WTC11 (cell line): ENCODE results near the gene LELP1.

Source experiments
- IRF1 ChIP-seq: sonication (generic); formaldehyde crosslinking; IDR thresholded peaks from 2 replicates; pipeline ENCODE4 v1.8.0; 2023; ENCODE audit warnings: missing genetic modification reagents
- NFE2L1 ChIP-seq: sonication (generic); formaldehyde crosslinking; IDR thresholded peaks from 2 replicates; pipeline ENCODE4 v1.8.1; 2023; ENCODE audit warnings: missing genetic modification reagents
- NR3C1 ChIP-seq: sonication (generic); formaldehyde crosslinking; conservative IDR thresholded peaks from 2 replicates; pipeline ENCODE4 v1.8.1; 2023; ENCODE audit warnings: low read depth, mild to moderate bottlenecking, missing genetic modification reagents
- SMAD3 ChIP-seq: sonication (generic); formaldehyde crosslinking; IDR thresholded peaks from 2 replicates; pipeline ENCODE4 v1.8.0; 2022; ENCODE audit warnings: missing genetic modification reagents, mild to moderate bottlenecking, borderline replicate concordance
- TF ChIP-seq, protein P1 (sequence below): sonication (generic); formaldehyde crosslinking; IDR thresholded peaks from 2 replicates; pipeline ENCODE4 v1.8.1; 2022; ENCODE audit warnings: mild to moderate bottlenecking, missing genetic modification reagents, moderate library complexity, borderline replicate concordance
- TF ChIP-seq, protein P2 (sequence below): sonication (generic); formaldehyde crosslinking; IDR thresholded peaks from 2 replicates; pipeline ENCODE4 v1.8.0; 2023; ENCODE audit warnings: mild to moderate bottlenecking, missing genetic modification reagents
- TF ChIP-seq, protein P3 (sequence below): fragments of 200-600 bp; IDR thresholded peaks from 2 replicates; pipeline ENCODE4 v1.8.0; 2022; ENCODE audit warnings: antibody characterized with exemption
- TF ChIP-seq, protein P4 (sequence below): sonication (generic); formaldehyde crosslinking; IDR thresholded peaks from 2 replicates; pipeline ENCODE4 v1.8.1; 2023; ENCODE audit warnings: mild to moderate bottlenecking, missing genetic modification reagents, borderline replicate concordance
- TF ChIP-seq, protein P5 (sequence below): sonication (generic); formaldehyde crosslinking; IDR thresholded peaks from 2 replicates; pipeline ENCODE4 v1.8.1; 2023; ENCODE audit warnings: mild to moderate bottlenecking, missing genetic modification reagents, moderate library complexity
- TF ChIP-seq, protein P6 (sequence below): sonication (generic); formaldehyde crosslinking; IDR thresholded peaks from 2 replicates; pipeline ENCODE4 v1.8.0; 2022; ENCODE audit warnings: mild to moderate bottlenecking, missing genetic modification reagents

DNA sequence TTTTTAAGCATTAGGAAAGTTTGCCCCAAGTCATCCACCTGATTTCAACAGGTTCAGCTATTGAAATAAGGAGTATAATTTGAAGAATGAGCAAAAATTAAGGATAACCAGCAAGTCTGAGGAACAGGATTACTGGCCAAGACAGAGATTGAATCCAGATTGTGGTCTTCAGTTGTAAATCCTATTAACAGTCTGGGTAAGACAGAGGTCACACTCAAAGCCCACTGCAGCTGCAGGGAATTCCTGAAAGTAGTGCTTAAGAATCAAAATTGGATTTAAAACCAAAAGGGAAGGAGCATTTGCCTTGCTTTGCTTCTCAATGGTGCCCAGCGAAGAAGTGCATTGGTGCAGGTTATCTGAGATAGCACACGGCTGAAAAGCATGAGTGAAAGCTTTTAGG is 49.8 kb downstream of the LELP1 start:
- TF ChIP-seq, protein P1, sequence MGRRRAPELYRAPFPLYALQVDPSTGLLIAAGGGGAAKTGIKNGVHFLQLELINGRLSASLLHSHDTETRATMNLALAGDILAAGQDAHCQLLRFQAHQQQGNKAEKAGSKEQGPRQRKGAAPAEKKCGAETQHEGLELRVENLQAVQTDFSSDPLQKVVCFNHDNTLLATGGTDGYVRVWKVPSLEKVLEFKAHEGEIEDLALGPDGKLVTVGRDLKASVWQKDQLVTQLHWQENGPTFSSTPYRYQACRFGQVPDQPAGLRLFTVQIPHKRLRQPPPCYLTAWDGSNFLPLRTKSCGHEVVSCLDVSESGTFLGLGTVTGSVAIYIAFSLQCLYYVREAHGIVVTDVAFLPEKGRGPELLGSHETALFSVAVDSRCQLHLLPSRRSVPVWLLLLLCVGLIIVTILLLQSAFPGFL = no peak
- TF ChIP-seq, protein P2, sequence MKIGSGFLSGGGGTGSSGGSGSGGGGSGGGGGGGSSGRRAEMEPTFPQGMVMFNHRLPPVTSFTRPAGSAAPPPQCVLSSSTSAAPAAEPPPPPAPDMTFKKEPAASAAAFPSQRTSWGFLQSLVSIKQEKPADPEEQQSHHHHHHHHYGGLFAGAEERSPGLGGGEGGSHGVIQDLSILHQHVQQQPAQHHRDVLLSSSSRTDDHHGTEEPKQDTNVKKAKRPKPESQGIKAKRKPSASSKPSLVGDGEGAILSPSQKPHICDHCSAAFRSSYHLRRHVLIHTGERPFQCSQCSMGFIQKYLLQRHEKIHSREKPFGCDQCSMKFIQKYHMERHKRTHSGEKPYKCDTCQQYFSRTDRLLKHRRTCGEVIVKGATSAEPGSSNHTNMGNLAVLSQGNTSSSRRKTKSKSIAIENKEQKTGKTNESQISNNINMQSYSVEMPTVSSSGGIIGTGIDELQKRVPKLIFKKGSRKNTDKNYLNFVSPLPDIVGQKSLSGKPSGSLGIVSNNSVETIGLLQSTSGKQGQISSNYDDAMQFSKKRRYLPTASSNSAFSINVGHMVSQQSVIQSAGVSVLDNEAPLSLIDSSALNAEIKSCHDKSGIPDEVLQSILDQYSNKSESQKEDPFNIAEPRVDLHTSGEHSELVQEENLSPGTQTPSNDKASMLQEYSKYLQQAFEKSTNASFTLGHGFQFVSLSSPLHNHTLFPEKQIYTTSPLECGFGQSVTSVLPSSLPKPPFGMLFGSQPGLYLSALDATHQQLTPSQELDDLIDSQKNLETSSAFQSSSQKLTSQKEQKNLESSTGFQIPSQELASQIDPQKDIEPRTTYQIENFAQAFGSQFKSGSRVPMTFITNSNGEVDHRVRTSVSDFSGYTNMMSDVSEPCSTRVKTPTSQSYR (CRISPR knock-in tag) = no peak
- TF ChIP-seq, protein P3, sequence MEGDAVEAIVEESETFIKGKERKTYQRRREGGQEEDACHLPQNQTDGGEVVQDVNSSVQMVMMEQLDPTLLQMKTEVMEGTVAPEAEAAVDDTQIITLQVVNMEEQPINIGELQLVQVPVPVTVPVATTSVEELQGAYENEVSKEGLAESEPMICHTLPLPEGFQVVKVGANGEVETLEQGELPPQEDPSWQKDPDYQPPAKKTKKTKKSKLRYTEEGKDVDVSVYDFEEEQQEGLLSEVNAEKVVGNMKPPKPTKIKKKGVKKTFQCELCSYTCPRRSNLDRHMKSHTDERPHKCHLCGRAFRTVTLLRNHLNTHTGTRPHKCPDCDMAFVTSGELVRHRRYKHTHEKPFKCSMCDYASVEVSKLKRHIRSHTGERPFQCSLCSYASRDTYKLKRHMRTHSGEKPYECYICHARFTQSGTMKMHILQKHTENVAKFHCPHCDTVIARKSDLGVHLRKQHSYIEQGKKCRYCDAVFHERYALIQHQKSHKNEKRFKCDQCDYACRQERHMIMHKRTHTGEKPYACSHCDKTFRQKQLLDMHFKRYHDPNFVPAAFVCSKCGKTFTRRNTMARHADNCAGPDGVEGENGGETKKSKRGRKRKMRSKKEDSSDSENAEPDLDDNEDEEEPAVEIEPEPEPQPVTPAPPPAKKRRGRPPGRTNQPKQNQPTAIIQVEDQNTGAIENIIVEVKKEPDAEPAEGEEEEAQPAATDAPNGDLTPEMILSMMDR = no peak
- TF ChIP-seq, protein P4, sequence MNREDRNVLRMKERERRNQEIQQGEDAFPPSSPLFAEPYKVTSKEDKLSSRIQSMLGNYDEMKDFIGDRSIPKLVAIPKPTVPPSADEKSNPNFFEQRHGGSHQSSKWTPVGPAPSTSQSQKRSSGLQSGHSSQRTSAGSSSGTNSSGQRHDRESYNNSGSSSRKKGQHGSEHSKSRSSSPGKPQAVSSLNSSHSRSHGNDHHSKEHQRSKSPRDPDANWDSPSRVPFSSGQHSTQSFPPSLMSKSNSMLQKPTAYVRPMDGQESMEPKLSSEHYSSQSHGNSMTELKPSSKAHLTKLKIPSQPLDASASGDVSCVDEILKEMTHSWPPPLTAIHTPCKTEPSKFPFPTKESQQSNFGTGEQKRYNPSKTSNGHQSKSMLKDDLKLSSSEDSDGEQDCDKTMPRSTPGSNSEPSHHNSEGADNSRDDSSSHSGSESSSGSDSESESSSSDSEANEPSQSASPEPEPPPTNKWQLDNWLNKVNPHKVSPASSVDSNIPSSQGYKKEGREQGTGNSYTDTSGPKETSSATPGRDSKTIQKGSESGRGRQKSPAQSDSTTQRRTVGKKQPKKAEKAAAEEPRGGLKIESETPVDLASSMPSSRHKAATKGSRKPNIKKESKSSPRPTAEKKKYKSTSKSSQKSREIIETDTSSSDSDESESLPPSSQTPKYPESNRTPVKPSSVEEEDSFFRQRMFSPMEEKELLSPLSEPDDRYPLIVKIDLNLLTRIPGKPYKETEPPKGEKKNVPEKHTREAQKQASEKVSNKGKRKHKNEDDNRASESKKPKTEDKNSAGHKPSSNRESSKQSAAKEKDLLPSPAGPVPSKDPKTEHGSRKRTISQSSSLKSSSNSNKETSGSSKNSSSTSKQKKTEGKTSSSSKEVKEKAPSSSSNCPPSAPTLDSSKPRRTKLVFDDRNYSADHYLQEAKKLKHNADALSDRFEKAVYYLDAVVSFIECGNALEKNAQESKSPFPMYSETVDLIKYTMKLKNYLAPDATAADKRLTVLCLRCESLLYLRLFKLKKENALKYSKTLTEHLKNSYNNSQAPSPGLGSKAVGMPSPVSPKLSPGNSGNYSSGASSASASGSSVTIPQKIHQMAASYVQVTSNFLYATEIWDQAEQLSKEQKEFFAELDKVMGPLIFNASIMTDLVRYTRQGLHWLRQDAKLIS (CRISPR knock-in tag) = no peak
- no peak for TF ChIP-seq IRF1
- TF ChIP-seq, protein P5, sequence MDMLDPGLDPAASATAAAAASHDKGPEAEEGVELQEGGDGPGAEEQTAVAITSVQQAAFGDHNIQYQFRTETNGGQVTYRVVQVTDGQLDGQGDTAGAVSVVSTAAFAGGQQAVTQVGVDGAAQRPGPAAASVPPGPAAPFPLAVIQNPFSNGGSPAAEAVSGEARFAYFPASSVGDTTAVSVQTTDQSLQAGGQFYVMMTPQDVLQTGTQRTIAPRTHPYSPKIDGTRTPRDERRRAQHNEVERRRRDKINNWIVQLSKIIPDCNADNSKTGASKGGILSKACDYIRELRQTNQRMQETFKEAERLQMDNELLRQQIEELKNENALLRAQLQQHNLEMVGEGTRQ (CRISPR knock-in tag) = no peak
- TF ChIP-seq, protein P6, sequence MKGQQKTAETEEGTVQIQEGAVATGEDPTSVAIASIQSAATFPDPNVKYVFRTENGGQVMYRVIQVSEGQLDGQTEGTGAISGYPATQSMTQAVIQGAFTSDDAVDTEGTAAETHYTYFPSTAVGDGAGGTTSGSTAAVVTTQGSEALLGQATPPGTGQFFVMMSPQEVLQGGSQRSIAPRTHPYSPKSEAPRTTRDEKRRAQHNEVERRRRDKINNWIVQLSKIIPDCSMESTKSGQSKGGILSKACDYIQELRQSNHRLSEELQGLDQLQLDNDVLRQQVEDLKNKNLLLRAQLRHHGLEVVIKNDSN (CRISPR knock-in tag) = no peak
- TF ChIP-seq NR3C1 (CRISPR knock-in tag) = no peak
- no peak for TF ChIP-seq SMAD3 (CRISPR knock-in tag)
- TF ChIP-seq NFE2L1 (CRISPR knock-in tag) = no peak
